IgD-negative memory B cell (primary cell): ENCODE data around the gene CSRNP3. TPM values are rescaled to one million over a fixed set of nuclear protein-coding genes. Genes with fewer than 3 reads are reported as not detected.

Source experiments
- H3K27ac Mint-ChIP-seq, 3 donors: one replicate each; pipeline ENCODE4 v1.8.0; 2020 to 2022; ENCODE audit warnings: mild to moderate bottlenecking in 3 of 3, mixed read lengths in 3 of 3, moderate library complexity in 1 of 3
- H3K27me3 Mint-ChIP-seq: one replicate; pipeline ENCODE4 v1.8.0; 2021; ENCODE audit warnings: mixed read lengths
- H3K36me3 Mint-ChIP-seq: one replicate; pipeline ENCODE4 v1.8.0; 2020; ENCODE audit warnings: mild to moderate bottlenecking, mixed read lengths
- H3K4me1 Mint-ChIP-seq, 3 donors: one replicate each; pipeline ENCODE4 v1.8.0; 2020 to 2022; ENCODE audit warnings: mixed read lengths in 3 of 3, mild to moderate bottlenecking in 1 of 3
- H3K4me3 Mint-ChIP-seq, 4 donors: one replicate each; pipeline ENCODE4 v1.8.0; 2020 to 2022; ENCODE audit warnings: mild to moderate bottlenecking in 4 of 4, mixed read lengths in 4 of 4, moderate library complexity in 3 of 4
- H3K9me3 Mint-ChIP-seq, 3 donors: one replicate each; pipeline ENCODE4 v1.8.0; 2020 to 2021; ENCODE audit warnings: mixed read lengths in 3 of 3, mild to moderate bottlenecking in 1 of 3
- polyA plus RNA-seq: library from polyadenylated mRNA; unstranded; fragments of 300-500 nt; fragmentation: Illumina TruSeq; gene quantifications from one replicate; pipeline ENCODE4 v1.2.3, GENCODE V29; 2021

CSRNP3 gene
- not detected for polyA plus RNA-seq

DNA sequence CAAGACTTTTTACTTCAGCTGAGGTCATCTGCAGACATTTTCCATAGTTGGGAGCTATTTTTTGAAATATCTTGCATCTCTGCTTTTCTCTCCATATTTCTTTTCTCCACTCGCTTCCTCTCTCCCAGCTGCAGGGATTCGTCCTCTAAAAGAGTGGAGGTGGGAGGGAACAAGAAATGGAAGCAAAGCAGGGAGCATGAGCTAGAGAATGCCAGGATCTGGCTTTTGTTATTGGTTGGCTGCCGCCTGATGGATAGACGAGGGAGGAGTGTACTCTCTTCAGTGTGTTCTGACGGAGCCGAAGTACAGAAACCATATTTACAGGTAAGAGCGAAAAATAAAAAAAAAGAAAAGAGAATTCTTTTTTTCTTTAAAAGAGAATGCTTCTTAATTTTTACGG lies at the start of gene CSRNP3:
TSS of gene CSRNP3 (plus strand) at position 282 of the 400 bp plus-strand sequence. CDS start 125,368 bp downstream, outside the sequence.
- H3K4me3 Mint-ChIP-seq, result no peak within 1 kb of the TSS
- H3K4me1 Mint-ChIP-seq, result peaks cover 0 to 1% (median 0%) of the 10 kb centered on the region in 3 donors
- H3K27me3 Mint-ChIP-seq, result no peaks in the 10 kb centered on the region
- no peaks in the 10 kb centered on the region for H3K36me3 Mint-ChIP-seq
- H3K27ac Mint-ChIP-seq, result no peak within 1 kb of the TSS
- peaks cover 0 to 1% (median 0%) of the 10 kb centered on the region in 3 donors for H3K9me3 Mint-ChIP-seq

DNA sequence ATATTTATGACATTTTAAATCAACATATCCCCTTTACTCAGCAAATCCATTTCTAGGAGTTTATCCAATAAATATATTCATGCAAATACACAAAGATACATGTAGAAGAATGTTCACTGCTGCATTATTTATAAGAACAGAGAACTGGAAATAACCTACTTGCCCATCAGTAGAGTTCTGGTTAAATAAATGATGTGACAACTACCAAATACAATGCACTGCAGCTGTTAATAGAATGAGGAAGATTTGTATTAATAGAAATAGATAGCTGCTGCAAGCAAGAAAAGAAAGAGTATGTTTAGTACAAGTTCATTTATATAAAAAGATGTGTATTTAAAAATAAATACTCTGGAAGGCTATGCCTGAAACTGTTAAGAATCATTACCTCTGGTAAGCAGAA lies 49.3 kb upstream of the CSRNP3 start:
- no peak overlapping the region for H3K27ac Mint-ChIP-seq
- H3K4me3 Mint-ChIP-seq, result no peak overlapping the region
- no peaks in the 10 kb centered on the region for H3K36me3 Mint-ChIP-seq
- H3K4me1 Mint-ChIP-seq, result no peaks in the 10 kb centered on the region
- H3K27me3 Mint-ChIP-seq, result peaks cover 3% of the 10 kb centered on the region
- H3K9me3 Mint-ChIP-seq, result peaks cover 0 to 23% (median 14%) of the 10 kb centered on the region in 3 donors

GRCh38 chr2:165423081-165423480 lies 46.4 kb upstream of the CSRNP3 start:
- peaks cover 5% of the 10 kb centered on the region for H3K27me3 Mint-ChIP-seq
- no peaks in the 10 kb centered on the region for H3K4me1 Mint-ChIP-seq
- peaks cover 1% of the 10 kb centered on the region for H3K36me3 Mint-ChIP-seq
- no peak overlapping the region for H3K4me3 Mint-ChIP-seq
- no peak overlapping the region for H3K27ac Mint-ChIP-seq
- H3K9me3 Mint-ChIP-seq, result peaks cover 0 to 13% (median 12%) of the 10 kb centered on the region in 3 donors

DNA sequence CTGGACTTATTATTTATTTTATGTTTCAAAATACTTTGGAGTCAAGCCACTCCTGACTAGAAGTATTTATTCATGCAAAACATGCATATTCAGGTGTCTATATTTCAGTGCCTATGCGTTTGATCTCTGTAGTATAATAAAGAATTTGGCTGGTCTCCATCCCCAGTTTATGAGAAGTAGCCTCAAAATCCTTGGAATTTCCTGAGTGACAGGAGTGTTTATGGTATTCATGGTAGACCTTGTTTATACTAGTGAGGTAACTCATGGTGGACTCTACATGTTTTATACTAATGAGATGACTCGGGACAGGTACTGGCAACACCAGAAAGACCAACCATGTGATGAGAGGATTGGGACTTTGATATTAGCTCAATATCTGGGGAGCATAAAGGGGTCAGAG lies 43.9 kb upstream of the CSRNP3 start:
- H3K27ac Mint-ChIP-seq, result no peak overlapping the region
- no peaks in the 10 kb centered on the region for H3K4me1 Mint-ChIP-seq
- peaks cover 1% of the 10 kb centered on the region for H3K36me3 Mint-ChIP-seq
- peaks cover 3% of the 10 kb centered on the region for H3K27me3 Mint-ChIP-seq
- peaks cover 0 to 13% (median 12%) of the 10 kb centered on the region in 3 donors for H3K9me3 Mint-ChIP-seq
- H3K4me3 Mint-ChIP-seq, result no peak overlapping the region

- Mint-ChIP-seq H3K4me3 (no peak overlapping the region), H3K36me3 (peaks cover 1% of the 10 kb centered on the region), H3K9me3 (peaks cover 0 to 7% (median 6%) of the 10 kb centered on the region in 3 donors), H3K4me1 (no peaks in the 10 kb centered on the region), H3K27me3 (peaks cover 3% of the 10 kb centered on the region), H3K27ac (no peak overlapping the region)
These were observed 41.8 kb upstream of the CSRNP3 start for GRCh38 chr2:165427686-165428085.

GRCh38 chr2:165428926-165429325 lies 40.6 kb upstream of the CSRNP3 start:
- Mint-ChIP-seq H3K36me3 (peaks cover 1% of the 10 kb centered on the region), H3K4me3 (no peak overlapping the region), H3K27ac (no peak overlapping the region), H3K4me1 (no peaks in the 10 kb centered on the region), H3K9me3 (peaks cover 0 to 3% (median 0%) of the 10 kb centered on the region in 3 donors), H3K27me3 (peaks cover 3% of the 10 kb centered on the region)

DNA sequence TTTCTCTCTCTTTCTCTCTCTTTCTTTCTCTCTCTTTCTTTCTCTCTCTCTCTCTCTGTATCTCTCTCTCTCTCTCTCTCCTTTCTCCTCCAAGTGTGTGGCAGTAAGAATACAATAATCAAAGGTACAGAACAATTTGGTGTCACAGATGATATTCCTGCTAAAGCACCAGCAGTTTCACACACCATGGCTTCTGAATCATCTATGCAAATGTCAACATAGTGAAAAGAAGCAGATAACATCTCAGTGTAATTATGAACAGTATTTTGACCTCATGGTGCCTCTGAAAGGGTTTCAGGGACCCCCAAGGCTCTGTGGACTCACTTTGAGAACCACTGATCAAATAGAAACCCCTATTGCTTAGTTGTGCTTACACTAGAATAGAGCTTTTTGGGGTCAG lies 38.5 kb upstream of the CSRNP3 start:
- Mint-ChIP-seq H3K36me3 (peaks cover 1% of the 10 kb centered on the region), H3K4me3 (no peak overlapping the region), H3K4me1 (no peaks in the 10 kb centered on the region), H3K27ac (no peak overlapping the region), H3K9me3 (peaks cover 0 to 3% (median 0%) of the 10 kb centered on the region in 3 donors), H3K27me3 (peaks cover 3% of the 10 kb centered on the region)

DNA sequence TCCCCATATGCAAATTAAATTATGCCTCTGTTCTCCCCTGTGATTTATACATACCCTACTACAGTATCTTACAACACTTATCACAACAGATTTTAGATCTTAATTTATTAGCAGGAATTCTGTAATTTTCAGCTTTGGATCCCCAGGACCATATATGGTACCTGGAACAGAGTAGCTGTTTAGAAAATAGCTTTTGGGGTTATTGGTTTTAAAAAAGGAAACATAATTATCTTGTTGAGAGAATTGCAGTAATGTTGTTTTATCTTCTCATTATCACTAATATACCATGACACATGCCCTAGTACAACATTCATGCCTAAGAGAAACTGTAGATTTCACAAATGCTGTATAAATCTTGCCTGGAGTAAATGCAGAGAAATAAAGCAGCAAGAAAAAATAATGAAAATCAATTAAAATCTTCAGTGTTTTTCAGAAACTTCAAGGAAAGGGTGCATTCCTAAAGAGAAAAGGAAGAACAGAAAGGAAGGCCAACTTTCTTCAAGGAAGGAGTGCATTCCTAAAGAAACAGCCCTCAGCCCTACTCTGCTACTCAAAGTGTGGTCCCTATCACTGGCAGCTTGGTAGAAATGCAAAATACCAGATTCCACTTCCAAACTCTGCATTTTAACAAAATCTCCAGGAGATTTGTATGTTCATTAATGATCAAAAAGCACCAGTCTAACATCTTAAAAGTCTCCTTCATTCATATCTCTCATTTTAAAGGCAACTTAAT lies 37.1 kb upstream of the CSRNP3 start:
- Mint-ChIP-seq H3K27ac (no peak overlapping the region), H3K9me3 (peaks cover 0 to 3% (median 0%) of the 10 kb centered on the region in 3 donors), H3K36me3 (peaks cover 1% of the 10 kb centered on the region), H3K4me1 (no peaks in the 10 kb centered on the region), H3K27me3 (peaks cover 5% of the 10 kb centered on the region), H3K4me3 (no peak overlapping the region)

- Mint-ChIP-seq H3K4me1 (no peaks in the 10 kb centered on the region), H3K27ac (no peak overlapping the region), H3K36me3 (no peaks in the 10 kb centered on the region), H3K27me3 (peaks cover 2% of the 10 kb centered on the region), H3K4me3 (no peak overlapping the region), H3K9me3 (no peaks in the 10 kb centered on the region)
These were observed 34.5 kb upstream of the CSRNP3 start for GRCh38 chr2:165434865-165435496.

GRCh38 chr2:165435611-165436010 lies 33.9 kb upstream of the CSRNP3 start:
- Mint-ChIP-seq H3K4me3 (no peak overlapping the region), H3K4me1 (no peaks in the 10 kb centered on the region), H3K36me3 (no peaks in the 10 kb centered on the region), H3K27me3 (peaks cover 2% of the 10 kb centered on the region), H3K27ac (no peak overlapping the region), H3K9me3 (no peaks in the 10 kb centered on the region)

GRCh38 chr2:165436559-165436958 lies 32.9 kb upstream of the CSRNP3 start:
- H3K4me1 Mint-ChIP-seq, result no peaks in the 10 kb centered on the region
- H3K27ac Mint-ChIP-seq, result no peak overlapping the region
- H3K4me3 Mint-ChIP-seq, result no peak overlapping the region
- peaks cover 2% of the 10 kb centered on the region for H3K27me3 Mint-ChIP-seq
- no peaks in the 10 kb centered on the region for H3K9me3 Mint-ChIP-seq
- H3K36me3 Mint-ChIP-seq, result no peaks in the 10 kb centered on the region

DNA sequence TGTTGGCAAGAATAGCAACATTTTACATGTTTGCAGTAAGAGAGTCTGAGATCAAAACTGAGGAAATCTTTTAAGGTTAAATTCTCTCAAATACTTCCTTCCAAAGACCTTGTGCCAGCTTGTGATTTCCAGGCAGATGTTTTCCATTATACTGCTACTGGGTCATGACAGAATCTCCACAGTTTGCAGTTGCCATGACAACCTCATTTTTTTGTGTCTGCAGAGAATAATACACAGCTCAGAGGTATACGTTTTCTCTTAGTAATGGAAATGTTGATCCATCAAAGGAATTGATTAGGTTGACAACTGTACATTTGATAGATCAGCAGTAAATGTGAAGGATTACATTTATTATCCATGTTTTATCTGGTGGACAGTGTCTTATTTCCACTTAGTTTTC lies 29.1 kb upstream of the CSRNP3 start:
- Mint-ChIP-seq H3K9me3 (no peaks in the 10 kb centered on the region), H3K4me3 (no peak overlapping the region), H3K4me1 (peaks cover 0 to 1% (median 0%) of the 10 kb centered on the region in 3 donors), H3K36me3 (no peaks in the 10 kb centered on the region), H3K27ac (no peak overlapping the region), H3K27me3 (peaks cover 2% of the 10 kb centered on the region)

- H3K36me3 Mint-ChIP-seq, result no peaks in the 10 kb centered on the region
- H3K4me1 Mint-ChIP-seq, result peaks cover 0 to 1% (median 0%) of the 10 kb centered on the region in 3 donors
- H3K27ac Mint-ChIP-seq, result no peak overlapping the region
- H3K27me3 Mint-ChIP-seq, result no peaks in the 10 kb centered on the region
- no peak overlapping the region for H3K4me3 Mint-ChIP-seq
- H3K9me3 Mint-ChIP-seq, result no peaks in the 10 kb centered on the region
These were observed 26.0 kb upstream of the CSRNP3 start for GRCh38 chr2:165443511-165443910.

DNA sequence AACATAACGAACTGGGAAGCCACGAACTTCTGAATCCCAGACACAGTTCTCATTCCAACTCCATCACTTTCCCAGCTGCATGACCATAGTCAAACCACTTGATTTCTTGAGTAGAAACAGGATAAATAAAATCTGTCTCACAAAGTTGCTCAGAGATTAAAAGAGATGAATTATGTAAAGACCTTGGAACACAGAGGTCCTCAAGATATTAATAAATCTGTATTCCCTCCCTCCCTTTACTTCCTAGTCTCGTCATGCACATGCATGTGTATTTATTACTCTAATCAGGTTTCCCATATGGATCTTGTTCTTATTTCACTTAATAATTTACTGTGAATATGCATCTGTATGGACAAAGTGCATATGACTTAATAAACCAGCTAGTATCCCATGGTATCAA lies 21.1 kb upstream of the CSRNP3 start:
- Mint-ChIP-seq H3K27ac (no peak overlapping the region), H3K36me3 (no peaks in the 10 kb centered on the region), H3K9me3 (no peaks in the 10 kb centered on the region), H3K4me3 (no peak overlapping the region), H3K27me3 (peaks cover 3% of the 10 kb centered on the region), H3K4me1 (peaks cover 0 to 1% (median 0%) of the 10 kb centered on the region in 3 donors)

- Mint-ChIP-seq H3K27ac (no peak overlapping the region), H3K9me3 (no peaks in the 10 kb centered on the region), H3K27me3 (peaks cover 6% of the 10 kb centered on the region), H3K4me3 (no peak overlapping the region), H3K4me1 (no peaks in the 10 kb centered on the region), H3K36me3 (no peaks in the 10 kb centered on the region)
These were observed 19.3 kb upstream of the CSRNP3 start for GRCh38 chr2:165450156-165450555.

GRCh38 chr2:165452327-165452726 lies 17.2 kb upstream of the CSRNP3 start:
- peaks cover 0 to 5% (median 0%) of the 10 kb centered on the region in 3 donors for H3K9me3 Mint-ChIP-seq
- no peaks in the 10 kb centered on the region for H3K36me3 Mint-ChIP-seq
- no peak overlapping the region for H3K4me3 Mint-ChIP-seq
- no peak overlapping the region for H3K27ac Mint-ChIP-seq
- no peaks in the 10 kb centered on the region for H3K4me1 Mint-ChIP-seq
- peaks cover 6% of the 10 kb centered on the region for H3K27me3 Mint-ChIP-seq
